ENCODE results near the gene FRMD6.

The FRMD6 gene

DNA sequence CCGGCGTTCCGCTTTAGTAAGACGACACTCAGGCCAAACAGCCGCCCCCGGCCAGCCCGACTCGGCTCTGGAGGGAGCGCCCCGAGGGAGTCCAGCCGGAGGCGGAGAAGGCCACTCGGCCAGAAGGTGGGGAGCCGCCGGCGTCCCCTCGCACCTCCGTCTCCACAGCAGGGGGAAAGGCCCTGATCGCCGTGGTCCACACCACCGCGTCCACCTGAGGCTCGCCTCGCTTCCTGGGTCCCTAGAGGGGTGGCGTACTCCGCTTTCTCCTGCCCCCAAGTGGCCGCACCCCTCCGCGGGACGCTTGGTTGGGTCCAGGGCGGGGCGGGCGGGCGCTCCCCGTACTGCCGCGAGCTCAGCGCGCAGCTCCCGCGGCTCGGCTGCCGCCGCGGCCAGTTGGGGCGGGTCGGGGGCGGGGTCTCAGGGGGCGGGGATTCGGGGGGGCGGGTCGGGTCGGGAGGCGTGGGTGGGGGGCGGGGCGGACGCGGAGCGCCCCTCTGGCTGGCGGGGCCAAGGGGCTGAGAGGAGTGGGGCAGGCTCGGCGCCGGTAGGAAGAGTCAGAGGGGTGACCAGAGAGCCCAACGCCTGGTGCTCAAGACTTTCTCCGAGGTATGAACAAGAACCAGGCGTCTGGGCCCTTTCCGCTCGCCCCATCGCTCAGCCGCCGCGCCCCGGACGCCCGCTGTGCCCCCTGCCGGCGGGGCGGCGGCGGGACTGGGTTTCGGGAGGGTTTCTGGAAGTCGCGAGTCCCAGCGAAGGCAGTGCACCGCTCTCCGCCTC is at the start of gene FRMD6:
Gene FRMD6, plus strand, starts transcription at position 523 of the 780 bp plus-strand sequence. CDS start 37,927 bp downstream, outside the sequence.
- peak; percentile 84 for DNase-seq (ENCODE audit: low spot score)

DNA sequence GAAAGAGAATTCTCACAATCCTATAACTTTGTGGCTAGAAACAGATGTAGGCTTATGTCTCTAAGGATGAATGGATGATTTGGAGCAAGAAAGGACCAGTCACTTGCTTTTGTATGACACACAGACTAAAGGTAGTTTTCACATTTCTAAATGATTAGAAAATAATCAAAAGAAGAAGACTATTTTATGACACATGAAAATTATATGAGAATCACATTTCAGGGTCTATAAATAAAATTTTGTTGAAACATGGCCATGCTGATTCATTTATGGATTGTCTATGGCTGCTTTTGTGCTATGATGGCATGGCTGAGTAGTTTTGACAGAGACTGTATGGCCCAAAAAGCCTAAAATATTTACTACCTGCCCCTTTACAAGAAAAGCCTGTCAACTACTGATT is 49.4 kb upstream of the FRMD6 start:
- no peak for DNase-seq (ENCODE audit: low spot score)

DNA sequence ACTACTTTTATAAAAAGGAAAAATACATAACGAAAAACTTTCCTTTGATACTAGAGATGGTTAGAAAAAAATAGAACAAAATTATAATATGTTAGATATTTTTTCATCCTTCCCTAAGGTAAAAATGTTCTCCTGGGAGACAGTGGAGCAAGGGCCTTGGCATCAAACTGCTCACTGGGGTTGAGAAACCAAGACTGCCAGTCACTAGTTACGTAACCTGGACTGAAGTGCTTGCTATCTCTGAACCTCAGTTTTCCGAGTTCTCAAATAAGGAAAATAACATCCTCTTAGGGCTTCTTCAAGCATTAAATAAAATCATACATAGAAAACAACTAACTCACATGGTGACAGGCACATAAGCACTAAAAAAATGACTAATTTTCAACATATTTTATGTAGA is 48.2 kb upstream of the FRMD6 start:
- no peak for DNase-seq (ENCODE audit: low spot score)

DNA sequence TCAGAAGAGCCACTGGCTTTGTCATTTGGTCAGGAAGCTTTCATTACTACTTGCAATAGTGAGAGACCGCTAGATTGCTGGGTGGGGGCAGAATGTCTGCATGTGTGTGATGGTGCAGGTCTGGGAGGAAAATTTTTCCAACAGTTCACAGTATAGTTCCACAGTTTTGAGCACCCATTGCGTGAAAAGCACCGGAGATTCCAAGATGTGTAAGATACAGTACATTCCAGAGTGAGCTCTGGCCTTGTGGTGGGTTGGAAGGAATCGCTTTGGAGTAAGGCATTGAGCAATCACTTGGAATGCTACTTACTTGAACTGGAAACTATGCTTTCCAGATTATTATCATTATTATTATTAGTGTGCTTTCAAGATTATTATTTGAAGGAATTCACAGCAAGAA is 47.6 kb upstream of the FRMD6 start:
- DNase-seq (ENCODE audit: low spot score): peak; percentile 44

DNA sequence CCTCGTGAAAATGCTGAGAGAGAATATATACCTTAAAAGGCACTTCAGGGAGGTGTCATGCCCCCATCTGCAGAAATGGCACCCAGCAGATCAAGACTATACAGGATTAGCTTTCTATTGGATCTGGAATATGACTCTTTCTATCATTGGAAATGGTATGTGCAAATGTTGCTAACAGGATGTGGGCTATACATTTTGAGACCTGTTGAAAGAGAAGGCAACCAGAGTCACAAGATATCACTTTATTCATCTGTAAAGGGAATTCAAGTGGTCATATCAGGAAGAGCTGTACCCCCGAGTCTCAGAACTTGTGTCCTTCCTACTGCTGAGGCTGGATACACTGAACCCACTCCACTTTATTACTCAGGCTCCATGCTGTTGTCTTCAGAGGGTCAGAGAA is 46.1 kb upstream of the FRMD6 start:
- DNase-seq (ENCODE audit: low spot score): no peak

DNA sequence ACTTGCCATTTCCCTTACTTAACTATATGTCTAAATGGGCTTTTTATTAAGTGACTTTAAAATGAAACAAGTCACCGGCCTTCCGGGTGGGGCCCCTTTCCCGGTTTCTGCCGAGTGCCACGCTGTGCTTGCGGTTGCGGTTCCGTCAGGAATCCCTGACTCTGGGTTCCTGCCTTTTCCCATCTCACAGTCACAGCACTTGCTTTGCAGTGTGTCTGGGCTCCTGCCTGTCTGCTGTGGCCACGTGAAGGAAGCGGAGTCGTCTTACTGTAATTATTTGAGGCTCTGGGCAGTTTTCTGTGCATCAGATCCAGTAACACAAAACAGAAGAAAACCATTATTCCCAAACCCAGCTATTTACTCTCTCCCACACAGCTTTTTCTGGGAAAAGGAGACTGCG is 44.0 kb upstream of the FRMD6 start:
- DNase-seq (ENCODE audit: low spot score): peak; percentile 67

DNA sequence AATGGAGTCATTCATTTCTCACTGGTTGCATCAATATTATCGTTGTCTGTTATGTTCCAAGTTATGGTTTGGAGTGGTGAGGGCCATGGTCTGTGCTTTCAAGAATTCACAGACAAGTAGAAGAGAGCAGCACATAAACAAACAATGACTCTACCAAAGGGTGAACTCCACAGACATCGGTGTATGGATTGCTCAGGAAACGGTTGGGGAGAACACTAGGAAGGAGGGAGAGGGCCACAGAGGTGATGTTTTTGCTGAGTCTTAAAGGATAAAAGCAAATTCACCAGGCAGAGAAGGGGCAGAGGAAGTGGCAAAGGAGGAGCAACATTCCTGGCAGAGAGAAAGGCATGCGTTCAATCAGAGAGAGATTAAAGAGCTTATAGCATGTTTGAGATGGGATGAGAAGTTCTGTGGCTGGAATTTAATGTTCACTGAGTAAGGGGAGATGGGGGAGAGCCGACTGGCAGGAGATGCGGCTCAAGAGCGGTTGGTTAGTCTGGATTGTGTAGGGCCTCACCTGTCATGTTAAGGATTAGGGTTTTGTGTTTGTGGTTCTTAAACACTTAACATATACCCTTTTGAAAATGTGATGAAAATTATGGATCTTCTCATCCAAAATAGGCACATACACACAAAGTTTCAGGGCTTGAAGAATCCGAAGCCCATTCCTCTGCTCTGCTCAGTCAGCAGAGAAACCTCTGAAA is 42.3 kb upstream of the FRMD6 start:
- no peak for DNase-seq (ENCODE audit: low spot score)

DNA sequence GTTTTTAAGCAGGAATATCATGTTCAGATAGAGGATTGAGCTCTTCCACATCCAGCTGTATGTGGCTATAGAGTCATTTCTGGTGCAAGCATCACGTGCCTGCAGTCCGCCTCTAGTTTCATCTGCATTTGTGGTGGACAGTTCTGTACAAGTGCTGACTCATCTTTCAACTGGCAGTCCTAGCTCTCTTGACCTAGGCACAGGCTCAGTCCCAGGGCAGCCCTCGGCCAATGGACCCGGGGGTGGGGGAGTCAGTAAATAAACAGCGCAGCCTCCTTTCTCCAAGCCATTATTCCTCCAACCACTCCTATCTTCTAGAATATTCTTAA is 41.8 kb upstream of the FRMD6 start:
- DNase-seq (ENCODE audit: low spot score): no peak

DNA sequence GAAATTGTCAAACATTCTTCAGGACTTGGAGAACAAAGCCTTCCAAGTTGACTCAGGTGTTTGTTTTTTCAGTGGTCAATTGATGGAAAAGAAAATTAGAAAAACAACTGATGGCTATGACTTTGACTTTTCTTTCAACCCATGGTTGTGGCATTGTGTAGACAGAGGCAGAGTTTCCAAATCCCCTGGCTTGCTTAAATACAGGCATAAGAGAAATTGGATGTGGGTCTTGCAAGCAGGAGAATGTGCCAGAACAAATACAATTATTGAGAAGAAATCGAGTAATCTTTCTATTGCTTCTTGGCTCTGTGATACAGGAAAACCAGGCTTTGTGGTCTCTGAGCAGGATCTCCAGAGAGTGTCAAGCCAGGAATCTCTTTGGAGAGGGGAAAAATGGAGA is 40.9 kb upstream of the FRMD6 start:
- DNase-seq (ENCODE audit: low spot score): no peak

DNA sequence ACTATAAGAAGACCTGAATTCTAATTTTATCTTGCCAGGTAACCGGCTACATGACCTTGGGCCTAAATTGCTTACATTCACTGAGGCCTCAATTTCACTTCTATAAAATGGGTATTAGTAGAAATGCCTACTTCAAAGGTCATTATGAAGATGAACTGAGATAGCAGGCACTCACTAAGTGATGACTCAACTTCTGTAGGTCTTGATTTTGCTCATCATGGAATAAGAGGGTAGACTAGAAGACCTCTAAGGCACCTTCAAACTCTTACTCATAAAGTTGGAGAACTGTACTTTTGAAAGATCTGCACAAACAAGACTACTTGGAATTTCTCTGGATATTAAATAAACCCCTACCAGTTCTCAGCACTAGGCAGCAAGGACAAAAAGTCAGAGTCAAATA is 39.3 kb upstream of the FRMD6 start:
- no peak for DNase-seq (ENCODE audit: low spot score)

DNA sequence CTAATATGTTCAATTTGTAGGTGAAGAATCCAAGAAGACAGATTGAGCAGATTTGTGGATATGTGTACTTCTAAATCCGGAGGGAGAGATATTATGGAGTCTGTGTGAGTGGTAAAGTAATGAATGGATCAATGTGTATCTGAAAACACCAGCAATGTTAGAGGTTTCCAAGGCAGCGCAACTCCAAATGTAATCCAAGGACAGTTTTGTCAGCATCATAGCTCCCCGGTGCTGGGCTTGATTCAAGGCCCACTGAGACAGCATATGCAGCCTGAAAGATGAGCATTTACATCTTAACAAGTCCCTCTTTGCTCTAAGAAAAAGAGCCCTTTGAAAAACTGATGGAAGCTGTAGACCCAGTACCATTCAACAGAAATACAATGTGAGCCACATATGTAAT is 38.3 kb upstream of the FRMD6 start:
- no peak for DNase-seq (ENCODE audit: low spot score)

DNA sequence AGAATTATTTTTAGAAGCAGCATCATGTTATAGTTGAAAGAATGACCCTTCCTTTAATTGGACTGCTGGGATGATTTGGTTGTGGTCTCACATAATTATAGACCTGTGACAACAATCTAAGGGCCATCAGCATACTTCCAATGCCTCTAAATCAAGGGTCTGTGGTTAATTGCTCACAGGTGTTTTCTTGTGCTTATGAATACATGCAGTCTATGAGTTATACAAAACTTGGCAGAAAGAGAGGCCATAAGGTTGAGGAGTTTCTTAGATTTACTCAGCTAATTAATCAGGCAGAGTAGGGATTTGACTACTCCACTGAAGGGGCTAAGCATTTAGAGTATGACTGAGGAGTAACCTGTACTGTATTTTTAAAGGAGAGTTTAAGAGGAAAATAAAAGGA is 37.0 kb upstream of the FRMD6 start:
- DNase-seq (ENCODE audit: low spot score): no peak

DNA sequence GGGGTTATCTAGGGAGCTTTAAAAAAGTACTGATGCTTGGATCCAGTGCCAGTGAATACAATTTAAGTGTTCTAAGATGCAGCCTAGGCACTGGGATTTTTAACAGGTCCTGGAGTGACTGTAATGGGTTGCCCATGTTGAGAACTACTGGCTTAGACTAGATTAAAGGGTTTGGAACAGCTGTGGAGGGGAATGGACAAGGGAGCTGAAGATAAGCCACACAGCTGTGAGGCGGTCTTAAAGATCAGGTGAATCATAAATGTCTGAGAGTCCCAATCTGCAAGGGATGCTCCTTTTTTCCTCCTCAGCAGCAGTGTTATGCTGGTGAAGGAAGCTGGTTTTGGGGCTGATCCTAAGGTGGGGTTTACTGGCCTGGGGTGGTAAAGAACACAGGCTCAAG is 35.5 kb upstream of the FRMD6 start:
- no peak for DNase-seq (ENCODE audit: low spot score)

DNA sequence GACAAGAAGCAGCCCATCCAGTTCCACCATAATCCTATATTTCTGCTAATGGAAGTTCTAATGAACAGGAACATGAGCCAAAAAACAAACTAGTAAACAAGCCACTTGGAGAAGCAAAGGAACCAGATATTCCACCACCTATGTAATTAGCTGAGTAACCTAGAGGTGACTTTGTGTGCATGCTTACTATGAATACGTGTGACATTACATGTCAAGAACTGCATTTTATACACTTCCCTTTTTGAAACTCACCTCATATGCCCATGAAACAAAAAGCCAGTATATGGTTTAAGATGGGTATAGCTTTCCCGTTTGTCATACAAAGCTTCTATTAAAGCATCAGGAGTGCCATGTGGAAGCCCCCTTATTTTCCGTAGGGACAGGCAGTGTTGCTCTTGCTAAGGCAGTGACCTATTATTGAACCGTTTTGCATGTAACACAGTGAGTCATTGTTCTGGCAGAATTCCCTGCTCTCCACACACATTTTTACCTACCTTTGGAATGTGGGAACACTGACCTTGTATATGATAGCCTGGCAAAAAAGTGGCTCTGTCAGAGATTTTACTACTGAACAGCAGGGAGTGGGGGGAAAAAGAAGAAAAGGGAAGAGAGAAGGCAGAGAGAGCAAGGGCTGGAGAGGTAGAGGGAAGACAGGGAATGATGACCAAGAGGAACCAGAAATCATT is 34.8 kb upstream of the FRMD6 start:
- no peak for DNase-seq (ENCODE audit: low spot score)

DNA sequence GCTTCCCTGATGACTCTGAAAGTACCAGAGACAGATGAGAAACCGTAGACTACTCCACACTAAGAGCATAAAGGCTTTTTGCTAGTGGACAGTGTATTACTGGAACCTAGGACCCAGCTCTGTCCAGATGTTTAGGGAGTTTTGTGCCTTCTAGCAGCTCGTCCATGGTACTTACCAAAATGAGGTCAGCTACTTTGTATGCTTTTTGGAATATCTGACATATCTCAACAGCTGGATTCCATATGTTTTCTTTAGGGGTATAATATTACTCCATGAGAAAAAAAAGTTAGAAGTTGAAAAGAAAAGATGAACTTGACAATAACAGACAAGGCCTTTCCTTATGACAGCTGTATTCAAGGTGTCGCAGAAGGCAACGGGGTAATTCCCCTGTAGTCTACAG is 32.1 kb upstream of the FRMD6 start:
- DNase-seq (ENCODE audit: low spot score): no peak

DNA sequence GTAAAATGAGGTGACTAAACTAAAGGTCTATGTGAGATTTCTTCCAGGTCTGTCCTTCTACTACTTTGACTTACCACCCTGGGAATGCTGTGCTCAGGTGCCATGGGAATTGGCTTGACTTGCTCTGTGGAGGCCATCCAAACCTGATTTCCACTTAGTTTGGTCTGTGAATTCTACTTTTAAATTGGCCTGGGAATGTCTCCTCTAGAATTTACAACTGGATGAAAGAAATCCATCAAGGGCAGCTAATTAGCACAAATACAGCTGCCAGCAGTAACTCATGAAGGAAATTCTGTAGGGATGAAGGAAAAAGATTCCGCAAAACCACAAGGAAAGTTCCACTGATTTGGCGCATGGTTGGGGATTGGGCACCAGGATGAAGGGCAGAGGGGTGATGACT is 31.7 kb upstream of the FRMD6 start:
- no peak for DNase-seq (ENCODE audit: low spot score)

DNA sequence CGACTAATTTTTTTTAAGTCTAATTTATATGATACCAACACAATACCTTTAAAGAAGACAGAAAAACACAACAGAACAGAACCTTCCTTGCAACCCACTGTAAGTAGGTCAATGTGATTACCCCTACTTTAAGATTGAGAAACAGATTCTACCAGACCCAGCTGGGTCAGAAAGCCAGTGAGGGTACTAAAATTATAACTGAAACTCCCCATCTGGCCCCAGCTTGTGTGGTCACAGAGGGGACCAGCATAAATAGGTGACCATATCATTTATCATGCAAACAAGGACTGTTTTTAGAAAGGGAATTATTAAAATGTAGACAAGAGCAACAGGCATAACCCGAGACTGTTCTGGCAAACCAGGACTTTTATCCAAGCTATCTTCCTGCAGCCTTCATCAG is 30.1 kb upstream of the FRMD6 start:
- no peak for DNase-seq (ENCODE audit: low spot score)

DNA sequence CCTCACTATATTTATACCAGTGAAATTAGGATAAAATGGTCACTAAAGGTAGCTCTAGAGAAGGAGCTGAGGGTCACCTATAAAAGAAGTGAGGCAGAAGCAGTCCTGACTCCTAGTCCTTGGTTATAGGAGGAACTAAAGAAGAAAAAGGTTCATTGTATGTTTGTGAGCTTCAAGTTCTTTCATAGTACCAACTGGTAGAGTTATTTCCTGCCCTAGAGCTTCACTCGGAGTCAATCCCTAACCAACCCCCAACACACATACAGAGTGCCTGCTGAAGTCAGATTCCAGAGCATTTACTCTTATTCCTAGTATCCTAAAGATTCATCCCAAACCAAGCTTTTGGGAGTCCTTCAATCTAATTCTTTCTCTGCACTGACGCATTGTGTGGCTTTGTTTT is 29.3 kb upstream of the FRMD6 start:
- DNase-seq (ENCODE audit: low spot score): no peak

DNA sequence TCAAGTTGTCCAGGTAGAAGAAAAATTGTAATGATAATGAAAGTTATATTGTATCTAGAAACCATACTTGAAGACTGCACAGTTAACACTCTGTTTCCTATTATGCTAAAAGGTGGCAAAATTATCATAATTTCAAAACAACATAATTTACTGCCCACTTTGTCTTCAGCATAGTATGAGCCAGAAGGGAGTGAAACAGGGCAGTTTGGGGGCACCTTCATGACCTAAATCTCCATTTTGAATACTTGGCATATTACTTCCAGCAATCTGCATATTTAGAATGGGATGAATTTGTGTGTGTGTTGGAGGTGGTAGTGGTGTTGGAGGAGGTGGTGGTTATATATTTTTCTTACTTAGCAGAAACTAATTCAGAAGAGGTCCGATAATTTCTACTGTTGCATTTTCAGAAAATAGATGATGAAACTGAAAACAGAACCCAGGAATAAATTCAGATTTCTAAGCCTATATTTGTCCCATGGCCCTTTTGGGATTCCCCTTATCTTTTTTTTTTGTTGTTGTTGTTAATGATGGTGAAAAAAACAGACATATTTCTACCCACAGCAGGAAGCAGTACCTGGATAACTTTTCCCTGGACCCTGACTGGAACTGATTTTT is 26.6 kb upstream of the FRMD6 start:
- no peak for DNase-seq (ENCODE audit: low spot score)

DNA sequence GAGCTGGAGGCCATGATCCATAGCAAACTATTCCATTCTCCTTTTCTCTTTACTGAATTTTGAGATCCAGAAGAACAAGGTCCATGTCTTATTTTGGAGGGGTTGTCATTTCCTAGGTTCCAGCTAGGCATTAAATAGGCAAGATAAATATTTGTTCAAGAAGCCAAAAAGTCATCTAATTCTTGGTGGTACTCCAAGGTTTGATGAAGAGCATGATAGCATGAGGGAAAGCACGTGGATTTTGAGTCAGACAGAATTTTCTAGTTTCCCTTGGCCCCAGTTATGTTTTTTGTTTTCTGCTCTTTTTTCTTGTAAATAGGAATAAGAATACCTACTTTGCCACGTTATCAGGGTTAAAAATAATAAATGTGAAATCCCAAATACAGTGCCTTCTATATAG is 25.5 kb upstream of the FRMD6 start:
- DNase-seq (ENCODE audit: low spot score): no peak

DNA sequence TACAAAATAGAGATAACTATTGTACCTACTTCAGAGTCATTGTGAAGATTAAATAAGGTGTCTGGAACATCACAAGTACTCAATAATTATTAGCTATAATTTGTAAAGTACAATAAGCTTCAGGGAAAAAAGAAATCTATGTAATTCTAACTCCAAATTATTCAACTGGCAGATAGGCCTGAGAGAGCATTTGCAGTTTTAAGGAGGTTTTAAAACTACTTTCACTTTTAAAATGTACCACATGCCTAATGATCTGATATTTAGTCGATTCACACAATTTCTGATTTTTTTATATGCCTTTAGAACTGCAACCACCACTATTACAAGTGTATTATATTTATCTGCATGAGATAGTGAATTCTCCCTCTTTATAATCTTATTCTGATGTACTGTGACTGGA is 24.9 kb upstream of the FRMD6 start:
- DNase-seq (ENCODE audit: low spot score): no peak

DNA sequence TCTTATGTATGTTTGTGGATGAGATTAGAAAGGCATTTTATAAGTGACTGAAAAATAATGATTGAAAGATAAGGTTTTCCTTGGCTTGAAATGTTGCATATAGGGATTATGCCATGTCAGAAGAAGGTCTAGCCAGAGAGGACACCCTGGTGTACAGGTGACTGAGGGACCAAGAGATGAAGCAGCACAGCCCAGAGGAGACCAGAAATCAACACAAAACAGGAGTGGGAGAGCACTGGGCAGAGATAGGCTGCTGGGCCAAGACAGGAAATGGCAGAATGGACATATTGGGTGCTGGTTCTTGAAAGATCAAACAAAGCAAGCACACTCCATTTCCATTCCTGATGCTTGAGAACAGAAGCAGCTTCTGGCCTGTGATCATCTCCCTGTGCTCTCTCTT is 24.4 kb upstream of the FRMD6 start:
- DNase-seq (ENCODE audit: low spot score): no peak

DNA sequence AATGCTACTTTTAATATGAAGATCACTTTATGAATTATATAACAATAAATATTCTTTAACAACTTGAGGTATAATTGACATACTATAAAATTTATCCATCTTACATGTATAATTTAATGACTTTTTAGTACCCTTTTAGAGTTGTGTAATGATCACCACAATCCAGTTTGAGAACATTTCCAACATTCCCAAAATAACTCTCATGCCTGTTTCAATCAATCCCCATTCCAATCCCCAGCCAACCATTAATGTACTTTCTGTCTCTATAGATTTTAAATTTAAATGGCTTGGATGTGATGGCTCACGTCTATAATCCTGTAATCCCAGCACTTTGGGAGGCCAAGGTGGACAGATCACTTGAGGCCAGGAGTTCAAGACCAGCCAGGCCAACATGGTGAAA is 23.5 kb upstream of the FRMD6 start:
- no peak for DNase-seq (ENCODE audit: low spot score)
